Activated naive CD8-positive, alpha-beta T cell treated with anti-CD3 and anti-CD28 coated beads, Interleukin-2, amount 50 U/mL, for 16 hours (primary cell): ENCODE measurements around the gene ADARB1.

Source experiments
- DNase-seq: peaks from one replicate; pipeline ENCODE4 v3.0.0-alpha.2; 2020; ENCODE audit warnings: low read depth, low spot score

ADARB1 gene

DNA sequence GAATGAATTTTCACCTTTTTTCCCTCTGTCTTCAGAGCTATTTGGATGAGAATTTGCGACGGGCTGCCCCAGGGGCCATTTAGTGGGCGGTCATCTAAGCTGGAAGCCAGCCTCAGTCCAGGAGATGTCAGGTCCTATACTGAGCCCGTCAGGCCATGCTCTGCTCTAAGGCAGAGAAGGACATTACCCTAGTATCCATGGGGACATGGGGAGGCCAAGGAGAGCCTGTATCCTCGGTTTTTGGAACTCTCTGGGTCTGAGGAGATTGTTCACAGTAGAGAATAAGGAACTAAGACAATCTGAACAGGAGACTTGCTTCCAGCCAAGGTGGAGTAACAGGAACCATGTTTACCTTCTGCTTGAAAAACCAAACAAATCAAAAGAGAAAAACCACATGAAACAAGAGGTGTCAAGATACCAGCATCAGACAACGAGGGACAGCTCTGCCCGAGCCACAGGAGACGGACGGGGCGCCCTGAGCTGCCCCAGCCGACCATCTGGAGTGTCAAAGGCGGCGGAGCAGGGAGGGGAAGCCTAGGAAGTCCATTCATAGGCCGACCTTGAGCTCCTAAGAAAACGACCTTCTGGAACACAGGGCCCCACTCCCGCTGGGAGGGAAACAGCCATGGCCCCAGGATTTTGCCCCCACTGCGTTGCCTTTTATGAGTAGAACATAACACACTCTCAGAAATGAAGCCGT, 20.0 kb upstream of the ADARB1 start:
- no peak for DNase-seq

DNA sequence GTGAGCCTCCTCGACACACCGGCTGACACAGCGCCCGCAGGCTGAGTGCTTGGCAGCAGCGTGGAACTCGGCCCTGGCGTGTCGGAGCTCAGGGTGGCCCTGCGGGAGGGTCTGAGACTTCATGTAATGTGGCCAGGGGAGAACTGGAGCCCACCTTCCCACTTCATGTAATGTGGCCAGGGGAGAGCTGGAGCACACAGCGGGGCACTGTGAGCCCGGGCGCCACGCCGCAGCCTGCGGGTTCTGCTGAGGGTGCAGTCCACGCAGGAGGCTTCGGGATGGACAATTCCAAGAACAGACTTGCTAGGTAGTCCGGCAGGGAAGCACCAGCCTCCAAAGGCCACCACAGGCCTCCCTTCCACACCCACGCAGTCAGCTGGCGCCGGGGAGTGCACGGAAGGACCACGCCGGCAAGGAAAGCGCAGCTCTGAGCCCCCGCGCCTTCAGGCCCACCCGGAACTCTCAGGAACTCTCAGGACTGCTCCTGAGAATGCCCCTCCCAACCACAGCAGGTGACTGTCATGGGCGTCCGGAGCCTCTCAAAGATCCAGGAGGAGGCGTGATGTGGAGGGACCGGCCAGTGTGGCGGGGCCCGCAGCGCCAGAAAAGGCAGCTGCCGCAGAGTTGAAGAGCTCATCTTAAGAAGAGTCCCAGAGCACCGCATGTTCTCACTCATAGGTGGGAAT, 19.3 kb upstream of the ADARB1 start:
- no peak for DNase-seq

DNA sequence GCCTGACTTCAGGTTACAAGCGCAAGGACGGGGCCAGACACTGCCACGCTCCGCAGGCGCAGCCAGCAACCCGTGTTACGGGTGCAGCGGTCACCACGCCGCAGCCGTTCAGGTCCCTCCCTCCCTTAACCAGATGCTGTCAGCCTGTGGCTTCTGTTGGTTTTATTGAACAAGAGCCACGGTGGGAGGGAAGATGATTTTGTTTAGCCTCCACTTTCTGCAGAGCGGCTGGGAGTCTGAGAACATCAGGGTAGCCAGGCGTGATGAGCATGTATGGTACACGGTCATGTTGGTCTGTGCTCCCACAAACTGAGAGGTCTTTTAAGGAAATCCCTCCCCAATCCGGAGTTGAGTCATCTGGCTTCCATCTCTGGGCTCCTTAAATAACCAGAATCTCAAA, 18.5 kb upstream of the ADARB1 start:
- no peak for DNase-seq

DNA sequence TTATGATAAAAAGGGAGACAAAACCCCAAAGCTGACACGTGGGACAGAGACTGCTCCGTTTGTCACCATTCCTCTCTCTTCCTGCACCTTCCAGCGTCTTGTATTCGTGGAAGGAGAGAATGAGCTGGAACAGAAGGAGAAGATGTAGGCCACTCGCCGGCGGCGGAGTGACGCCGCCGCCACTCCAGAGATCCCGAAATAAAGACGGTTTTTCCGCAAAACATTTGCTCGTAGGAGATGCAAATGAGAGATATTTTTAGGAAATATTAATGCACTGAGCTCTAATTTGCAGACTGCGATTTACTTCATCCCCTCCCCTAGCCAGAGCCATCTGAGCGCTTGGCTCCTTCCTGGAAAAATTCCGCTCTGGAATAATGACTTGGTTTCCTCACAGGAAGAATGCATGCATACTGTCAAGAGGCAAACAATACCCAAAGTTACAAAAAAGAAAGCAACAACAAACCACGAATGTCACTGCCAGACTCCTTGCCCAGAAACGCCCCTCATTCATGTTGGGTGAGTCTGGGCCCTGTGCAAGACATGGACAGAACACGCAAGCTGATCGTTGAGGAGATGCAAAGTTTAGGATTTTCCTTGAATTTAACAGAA, 18.0 kb upstream of the ADARB1 start:
- DNase-seq = no peak

DNA sequence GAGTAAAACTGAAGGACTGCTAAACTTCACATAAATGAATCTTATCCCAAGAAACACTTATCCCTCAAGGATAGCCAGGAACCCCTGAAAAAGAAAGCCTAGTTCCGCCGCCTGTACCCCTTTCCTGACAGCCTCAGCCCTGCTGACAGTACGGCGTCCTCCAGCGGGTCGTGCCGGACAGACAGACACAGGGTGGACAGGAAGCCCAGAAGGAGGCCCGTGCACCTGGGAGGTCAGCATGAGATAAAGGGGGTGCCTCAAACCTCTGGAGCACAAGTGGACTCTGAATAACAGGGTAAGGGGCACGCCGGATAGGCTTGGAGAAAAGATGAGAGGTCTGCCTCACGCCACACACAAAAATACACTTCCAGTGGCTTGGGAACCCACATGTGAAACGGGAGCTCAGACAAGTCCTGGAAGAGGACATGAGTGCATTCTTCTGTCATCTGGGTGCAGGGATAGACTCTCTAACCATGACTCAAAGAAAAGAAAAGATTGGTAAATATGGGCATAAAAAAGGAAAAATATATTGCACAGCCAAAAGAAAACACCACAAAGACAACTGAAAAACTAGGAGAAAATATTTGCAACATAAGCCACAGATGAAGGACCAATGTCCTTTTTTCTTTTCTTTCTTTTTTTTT, 17.3 kb upstream of the ADARB1 start:
- no peak for DNase-seq

DNA sequence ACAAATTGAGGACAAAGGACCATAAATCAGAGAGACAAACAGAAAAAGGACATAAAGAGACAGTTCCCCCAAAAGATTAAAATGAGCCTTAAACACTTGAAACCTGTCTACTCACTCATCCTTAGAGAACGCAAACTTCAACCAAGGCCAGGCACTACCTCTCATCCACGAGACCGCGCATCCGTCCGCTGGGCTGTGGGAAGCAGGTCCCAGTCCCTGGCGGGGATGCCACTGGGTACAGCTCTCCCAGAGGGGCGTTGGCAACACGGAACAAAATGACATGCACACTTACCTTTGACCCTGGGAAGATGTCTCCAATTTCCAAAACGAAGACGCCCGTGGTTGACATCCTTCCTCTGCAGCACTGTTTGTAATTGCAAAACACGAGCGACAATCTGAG, 16.5 kb upstream of the ADARB1 start:
- no peak for DNase-seq

DNA sequence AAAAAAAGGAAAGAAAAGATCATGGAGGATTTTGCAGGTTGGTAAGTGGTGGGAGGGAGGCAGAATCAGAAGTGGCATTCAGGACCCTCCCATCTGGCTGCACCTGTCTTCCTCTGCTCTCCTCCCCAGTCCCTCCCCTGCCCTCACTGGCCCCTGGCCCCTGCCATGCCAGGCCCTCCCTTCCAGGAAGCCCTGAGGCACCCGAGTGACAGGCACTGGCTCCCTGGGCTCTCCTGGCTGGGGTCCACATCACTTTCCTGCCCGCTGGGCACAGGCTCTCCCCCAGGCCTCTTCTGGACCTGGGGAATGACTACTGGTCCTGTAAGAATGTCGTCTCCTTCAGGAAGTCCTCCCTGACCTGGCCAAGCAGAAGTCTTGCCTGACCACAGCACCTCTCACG, 15.3 kb upstream of the ADARB1 start:
- DNase-seq = no peak

DNA sequence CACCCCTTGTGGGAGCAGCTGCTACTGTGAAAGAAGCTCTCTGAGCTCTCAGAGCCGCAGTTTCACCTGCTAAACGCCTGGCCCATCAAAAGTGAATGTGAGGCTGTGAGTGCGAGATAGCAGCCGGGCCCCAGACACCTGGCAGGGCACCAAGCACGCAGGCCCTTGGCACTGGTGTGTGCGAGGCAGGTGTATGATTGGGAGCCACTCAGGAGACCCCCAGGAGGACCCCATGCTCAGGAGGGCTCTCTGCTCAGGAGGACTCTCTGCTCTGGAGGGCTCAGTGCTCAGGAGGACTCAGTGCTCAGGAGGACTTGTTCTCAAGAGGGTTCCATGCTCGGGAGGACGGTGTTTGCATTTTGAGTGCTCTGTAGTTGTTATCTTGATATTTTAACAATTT, 14.3 kb upstream of the ADARB1 start:
- no peak for DNase-seq

DNA sequence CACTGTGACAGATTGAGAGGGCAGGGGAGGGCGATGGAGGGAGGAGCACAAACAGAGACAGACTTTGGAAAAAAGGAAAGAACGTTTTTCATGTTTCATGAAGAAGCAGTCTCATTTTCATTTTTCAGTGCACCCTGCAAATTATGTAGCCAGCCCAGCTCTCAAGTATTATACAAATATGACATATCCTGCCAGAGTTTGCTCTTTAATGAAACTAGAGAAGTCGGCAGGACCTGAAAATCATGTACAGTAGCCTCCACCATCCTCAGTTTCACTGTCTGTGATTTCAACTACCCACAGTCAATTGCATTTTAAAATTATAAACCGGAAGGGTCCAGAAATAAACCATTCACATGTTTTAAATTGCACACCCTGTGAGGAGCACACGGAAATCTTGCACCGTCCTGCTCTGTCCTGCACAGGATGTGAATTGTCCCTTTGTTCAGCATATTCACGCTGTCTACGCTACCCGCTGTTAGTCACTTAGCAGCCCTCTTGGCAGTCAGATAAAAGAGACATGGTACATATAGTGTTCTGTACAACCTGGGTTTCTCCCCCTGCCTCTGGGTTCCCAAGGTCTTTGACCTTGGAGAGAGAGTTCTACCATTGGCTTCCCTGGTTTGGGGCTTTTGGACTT, 13.6 kb upstream of the ADARB1 start:
- DNase-seq = no peak

DNA sequence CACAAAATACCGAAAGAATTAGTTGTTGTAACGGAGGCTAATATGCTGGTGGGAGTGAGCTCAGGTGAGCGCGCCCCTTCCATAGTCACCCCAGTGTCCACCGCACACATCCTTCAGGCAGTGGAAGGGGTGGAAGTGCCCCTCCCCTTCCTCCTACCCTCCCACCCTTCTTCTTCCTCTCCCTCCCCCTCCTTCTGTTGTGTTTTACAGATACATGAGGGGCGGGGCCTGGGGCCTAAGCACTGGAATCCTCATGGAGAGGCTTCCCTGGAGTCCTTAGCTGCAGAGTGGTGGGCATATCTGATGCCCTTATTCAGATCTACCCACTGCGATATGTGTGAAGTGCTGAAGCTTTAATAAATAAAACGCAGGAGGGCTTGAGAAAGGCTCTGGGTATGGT, 10.3 kb upstream of the ADARB1 start:
- DNase-seq = no peak

DNA sequence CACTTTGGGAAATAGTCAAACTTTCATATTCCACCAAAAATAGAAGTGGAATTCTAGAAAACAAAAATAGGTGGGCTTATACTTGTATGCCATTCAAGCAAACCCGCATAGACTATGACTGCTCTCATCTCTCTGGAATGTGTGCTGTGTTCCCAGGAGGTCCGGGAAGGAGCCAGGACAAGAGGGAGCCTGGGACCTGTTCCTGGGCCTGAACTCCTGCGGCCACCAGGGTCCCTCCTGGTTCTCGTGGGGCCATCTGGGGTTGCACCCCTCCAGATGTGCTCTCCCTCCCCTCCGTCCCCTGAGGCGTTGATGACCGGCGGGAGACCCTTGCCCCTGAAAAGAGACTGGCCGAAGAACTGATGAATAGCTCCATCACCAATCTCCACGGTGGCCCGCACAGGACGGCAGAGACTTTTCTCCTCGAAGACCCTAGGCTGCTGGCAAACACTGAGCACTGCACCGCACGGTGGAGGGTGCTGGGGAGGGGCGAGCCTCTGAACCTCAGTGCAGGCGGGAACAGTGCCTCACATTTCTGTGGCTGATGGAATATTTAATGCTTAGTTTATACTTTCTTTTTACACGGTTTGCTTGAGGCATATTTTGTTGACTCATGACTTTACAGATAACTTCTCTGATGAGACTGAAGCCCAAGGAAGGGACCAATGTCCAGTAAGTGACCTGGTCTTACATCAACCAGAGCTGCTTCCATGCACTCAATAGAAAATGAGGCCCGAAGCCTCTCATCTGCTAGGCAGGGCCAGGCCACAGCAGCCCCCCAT, 9.6 kb upstream of the ADARB1 start:
- no peak for DNase-seq

DNA sequence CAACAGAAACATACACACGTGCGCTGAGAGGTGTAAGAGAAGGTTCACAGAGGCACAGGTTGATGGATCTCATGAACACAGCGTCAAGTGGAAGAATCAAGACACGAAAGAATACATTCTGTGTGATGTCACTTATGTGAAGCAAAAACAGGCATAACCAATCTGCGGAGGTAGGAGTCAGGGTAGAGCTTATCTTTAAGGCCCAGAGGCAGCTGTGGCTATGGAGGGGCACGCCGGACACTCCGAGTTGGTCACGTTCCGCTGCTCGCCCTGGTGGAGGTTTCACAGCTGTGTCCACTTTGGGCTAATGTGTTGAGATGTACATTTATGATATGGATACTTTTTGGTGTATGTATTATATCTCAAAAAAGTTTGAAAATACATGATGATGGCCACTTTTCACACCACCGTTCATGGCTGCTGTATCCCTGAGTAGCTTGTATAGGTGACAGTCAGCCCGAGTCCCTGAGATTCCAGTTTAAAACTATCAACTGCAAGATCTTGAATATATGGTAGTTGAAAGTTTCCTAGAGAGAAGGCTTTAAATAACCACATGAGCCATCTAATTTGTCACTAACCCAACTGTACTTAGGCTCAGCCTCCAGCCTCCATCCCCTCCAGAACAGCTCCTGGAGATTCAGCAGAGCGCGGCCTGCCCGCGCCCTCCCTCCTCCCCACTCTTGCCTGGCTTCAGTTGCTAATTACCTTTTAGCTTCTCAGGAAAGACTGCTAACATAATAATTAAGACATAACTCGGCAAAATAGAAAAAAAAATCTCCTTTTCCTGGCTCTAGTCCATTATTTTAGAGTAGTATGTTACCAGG, 6.7 kb upstream of the ADARB1 start:
- no peak for DNase-seq

DNA sequence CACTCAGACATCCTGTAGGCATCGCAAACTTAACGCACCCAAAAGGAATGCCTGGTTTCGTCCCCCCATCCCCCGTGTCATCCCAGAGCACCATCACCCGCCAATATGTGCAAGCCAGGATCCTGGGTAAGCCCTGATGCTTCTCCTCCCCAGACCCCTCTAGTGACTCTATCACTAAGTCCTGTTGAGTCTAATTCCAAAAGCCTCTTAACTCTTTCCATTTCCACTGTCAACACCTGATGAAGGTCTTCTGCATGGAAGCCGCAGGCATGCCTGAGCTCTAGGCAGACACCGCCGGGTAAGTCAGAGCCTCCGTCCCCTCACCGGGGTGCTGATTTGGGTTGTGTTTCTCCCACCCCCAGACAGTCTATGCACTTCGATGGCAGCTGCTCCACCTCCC, 5.3 kb upstream of the ADARB1 start:
- DNase-seq = no peak

DNA sequence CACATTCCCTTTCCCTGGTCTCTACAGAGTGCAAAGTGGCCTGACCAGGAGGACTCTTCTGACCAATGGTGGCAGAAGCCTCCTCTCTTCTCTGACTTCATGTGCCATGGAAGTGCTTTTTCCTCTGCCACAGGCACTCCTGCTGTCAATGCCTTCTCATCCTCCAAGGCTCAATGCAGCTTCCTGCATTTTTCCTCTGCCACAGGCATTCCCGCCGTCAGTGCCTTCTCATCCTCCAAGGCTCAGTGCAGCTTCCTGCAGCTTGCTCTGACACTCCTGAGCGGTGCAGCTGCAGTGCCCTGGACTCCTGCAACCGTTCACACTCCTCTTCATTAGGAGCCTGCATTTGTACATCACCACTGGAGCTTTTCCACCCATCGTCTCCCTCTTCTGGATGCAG, 4.7 kb upstream of the ADARB1 start:
- DNase-seq = no peak

DNA sequence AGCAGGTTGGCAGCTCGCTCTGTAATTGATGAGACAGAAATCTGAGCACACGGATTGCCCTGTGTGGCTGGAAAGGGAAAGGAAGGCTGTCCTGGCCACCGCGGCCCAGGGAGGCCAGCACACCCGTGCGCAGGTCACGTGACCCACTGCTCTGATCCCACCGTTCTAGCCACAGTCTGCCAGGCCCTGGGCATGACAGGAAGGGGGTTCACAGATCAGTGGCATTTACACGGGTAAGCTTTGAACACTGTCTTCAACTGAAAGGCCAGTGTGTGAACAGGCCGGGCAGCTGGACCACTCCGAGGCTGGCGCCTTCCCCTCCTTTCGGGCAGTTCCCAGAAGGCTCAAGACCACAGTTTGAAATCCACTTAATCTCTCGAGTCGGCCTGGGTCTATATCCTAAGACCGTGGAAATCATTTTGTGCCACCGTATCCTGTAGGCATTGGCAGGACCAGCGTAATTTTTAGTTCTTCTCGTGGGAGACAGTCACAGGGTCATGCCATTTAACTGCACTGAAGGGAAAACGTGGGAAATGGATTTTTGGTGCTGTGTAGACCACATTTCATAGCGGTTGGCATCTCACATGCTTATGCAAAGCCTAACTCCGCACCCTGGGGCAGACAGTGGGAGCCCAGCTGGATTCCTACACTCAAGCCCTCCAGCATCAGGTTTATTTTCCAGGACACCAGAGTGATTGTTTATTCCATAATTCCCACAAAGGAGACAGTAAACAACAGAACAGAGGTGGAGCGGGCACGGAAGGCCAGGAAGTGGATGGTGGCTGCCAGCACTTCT, 3.1 kb upstream of the ADARB1 start:
- DNase-seq = no peak

DNA sequence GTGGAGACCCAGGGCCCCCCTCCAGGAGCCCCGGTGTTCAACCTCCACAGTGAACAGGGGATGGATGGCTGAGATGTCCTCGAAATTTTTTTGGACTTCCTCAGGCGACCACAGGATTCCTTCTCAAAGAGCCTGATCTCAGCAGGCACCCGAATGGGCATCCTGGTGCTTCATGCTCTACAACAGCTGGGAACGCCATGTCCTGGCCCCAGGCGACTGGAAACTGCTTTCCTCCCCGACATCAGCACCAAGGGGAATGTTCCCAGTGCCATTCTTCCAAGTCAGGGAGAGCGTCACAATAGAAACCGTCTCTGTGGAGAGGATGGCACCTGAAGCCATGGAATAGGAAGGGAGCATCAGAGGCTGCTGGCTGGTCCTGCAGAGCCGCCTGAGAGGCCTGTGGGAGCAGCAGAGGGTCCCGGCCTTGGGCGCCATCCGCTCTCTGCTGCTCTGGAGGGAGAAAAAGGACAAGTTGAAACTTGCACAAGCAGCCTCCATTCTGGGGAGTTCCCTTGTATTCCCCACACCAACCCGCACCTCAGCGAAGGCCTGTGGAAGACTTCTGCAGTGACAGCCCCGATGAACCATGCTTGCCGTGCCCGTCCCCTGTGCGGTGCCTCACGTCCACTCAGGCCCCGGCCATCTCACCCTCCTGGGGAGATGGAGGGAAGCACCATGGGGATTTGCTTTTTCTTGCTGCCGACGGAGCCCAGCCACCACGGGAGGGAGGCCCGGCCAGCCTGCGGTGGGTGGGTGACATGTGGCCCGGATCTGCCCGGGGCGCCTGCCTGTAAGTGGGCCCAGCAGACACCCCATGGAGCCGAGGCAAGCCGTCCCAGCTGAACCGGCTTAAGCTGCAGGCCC, 2.3 kb upstream of the ADARB1 start:
- no peak for DNase-seq

DNA sequence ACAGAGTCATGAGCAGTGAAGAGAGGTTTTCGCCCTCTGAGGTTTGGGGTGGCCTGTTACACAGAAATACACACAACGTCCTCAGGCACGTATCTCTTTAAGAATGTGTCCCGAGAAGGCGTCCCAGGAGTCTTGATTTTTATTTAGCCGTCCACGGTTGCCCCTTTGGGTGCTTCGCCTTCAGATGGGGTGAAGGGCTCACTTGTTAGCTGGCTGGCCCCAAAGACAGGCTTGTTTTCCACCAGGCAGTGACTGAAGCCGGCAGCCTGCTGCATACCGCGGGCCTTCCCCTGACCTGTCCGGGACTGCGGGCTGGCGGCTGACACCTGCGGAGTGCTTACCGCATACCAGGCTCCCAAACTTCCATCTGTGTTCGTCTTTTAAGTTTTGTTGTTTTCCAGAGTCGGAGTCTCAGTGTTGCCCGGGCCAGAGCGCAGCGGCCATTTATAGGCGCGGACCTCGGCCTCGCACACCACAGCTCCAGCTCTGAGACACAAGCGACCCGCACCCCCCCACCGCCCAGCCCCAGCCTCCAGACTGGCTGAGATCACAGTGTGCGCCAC, 1.6 kb upstream of the ADARB1 start:
- DNase-seq = no peak

DNA sequence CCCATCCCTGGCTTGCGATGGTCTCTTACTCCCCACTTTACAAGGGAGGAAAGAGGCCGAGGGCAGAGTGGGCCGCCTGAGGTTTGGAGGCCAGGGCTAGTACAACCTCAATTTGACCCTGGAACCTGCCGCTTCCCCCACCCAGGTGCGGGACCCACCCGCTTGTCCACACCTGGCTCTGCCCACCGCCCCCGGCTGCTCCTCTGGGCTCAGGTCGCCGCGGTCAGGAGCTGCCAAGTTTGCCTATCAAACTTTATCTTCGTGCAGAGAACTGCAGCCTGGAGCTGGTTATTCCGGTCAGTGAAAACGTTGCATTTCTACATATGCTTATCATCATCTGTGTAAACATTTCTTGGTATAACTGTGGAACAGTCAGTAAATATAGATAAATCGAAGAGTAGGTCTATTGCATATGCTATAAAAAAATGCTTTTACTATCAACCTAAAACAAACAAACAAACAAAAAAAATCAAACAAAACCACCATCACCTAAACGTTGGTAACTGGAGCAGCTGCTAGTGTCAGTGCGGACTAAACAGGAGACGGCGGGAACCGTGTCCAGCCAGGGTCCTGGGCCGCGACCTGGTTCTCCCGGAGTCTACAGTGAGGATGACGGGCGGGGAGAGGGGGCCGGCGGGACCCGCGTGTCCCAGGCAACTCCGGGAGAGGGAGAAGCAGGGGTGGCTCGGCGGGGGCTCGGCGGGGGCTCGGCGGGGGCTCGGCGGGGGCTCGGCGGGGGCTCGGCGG, 906 bp upstream of the ADARB1 start:
- no peak for DNase-seq
